Measurements from ENCODE around the gene CRY1.
"Not testable (repeated sequence)": the region's sequence is repeated elsewhere in the genome, so short reads cannot be mapped to it uniquely, and the experiment has no call there.

Gene CRY1

GRCh38 chr12:107108366-107108765 is 15.0 kb upstream of the CRY1 start:
- not testable (repeated sequence) for DNase-seq

- DNase-seq = no peak
These were observed 14.0 kb upstream of the CRY1 start for GRCh38 chr12:107107381-107107780.

DNA sequence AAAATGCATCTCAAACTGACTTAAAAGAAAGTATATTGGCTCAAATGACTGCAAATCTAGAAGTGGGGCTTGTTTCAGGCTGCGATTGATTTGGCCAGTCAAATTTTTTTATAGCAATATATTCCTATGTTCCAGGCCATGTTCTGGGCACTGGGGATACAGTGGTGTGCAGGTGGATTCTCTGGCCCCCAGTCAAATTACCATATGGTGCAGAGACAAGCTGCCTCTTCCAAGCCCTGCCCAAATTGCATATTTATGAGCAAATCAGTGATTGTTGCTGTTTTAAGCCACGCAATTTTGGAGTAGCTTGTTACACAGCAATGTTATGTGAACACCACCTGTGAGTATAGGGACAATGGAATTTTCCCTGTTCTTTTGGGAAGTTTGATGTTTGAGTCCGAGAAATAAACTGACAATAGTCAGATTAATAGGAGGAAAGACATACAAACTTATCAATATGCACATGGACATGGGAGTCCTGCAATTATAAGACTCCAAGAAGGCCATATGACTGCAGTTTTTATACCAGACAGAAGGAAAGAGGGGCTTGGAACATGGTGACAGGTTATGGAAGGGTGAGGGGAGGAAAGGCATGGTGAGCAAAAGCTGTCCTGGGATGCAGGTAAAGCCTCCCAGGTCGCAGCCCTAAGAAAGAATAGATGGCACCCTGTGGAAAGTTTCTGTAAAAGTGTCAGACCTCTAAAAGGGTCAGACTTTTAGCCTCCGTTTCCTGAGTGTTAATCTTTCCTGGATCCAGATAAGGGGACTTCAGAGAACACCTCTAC is 13.1 kb upstream of the CRY1 start:
- DNase-seq = no peak

DNA sequence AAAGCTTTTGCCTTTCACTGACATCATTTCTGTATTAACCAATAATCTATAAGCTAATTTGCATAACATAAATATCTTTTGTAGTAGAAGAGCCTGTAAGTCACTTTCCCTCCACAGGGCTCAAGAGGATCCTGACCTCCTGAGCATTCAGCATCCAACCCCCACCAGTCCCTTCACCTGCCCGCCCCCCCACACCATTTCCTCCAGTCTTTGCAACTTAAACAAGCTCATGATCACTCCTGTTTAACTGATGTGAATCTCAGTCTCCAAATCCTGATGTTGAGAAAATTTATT is 12.0 kb upstream of the CRY1 start:
- no peak for DNase-seq

DNA sequence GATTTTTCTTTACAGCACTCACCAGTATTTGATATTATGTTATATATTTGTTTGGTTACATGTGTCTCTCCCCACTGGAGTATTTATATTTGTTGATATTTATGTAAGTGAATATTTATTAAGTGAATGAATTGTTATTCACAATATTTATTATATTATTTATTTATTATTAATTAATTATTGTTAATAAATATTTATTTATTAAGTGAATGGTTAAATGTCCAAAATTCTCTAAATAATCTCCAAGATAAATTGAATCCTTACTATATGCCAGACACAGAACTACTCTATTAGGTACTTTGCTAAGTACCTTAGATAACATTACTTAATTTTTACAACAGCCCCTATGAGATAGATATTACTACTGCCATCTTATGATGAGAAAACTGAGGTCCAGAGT is 10.2 kb upstream of the CRY1 start:
- no peak for DNase-seq

DNA sequence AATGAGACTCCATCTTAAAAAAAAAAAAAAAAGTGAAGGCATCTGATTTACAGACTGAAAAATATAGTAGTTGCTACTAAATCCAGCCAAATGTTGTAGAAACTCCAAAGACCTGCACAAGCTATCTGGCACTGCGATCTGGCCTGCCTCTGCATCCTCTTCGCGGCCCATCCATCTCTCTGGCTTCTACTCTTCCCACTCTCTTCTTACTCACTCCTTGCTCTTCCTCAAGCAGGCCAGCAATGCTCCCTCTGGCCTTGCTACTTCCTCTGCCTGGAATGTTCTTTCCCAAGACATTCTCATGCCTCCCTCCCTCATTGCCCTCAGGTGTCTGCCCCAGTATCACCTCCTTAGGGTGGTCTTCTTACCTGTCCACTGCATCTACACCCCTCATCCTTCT is 9.7 kb upstream of the CRY1 start:
- no peak for DNase-seq

- no peak for DNase-seq
These were observed 8.9 kb upstream of the CRY1 start for GRCh38 chr12:107102294-107102693.

GRCh38 chr12:107101651-107102050 is 8.3 kb upstream of the CRY1 start:
- DNase-seq = no peak

- DNase-seq = no peak
These were observed 6.6 kb upstream of the CRY1 start for GRCh38 chr12:107099917-107100316.

DNA sequence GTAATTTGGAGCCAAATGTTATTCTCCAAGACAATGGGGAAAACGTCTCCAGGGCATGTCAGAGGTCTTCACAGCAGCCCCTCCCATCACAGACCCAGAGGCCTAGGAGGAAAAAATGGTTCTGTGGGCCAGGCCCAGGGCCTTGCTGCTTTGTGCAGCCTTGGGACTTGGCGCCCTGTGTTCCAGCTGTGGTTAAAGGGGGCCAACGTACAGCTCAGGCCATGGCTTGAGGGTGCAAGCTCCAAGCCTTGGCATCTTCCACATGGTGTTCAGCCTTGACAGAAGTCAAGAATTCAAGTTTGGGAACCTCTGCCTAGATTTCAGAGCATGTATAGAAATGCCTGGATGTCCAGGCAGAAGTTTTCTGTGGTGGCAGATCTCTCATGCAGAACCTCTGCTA is 3.2 kb upstream of the CRY1 start:
- no peak for DNase-seq

GRCh38 chr12:107094183-107094448 is 767 bp upstream of the CRY1 start:
- DNase-seq = no peak

- no peak for DNase-seq
These were observed 506 bp downstream of the CRY1 start for GRCh38 chr12:107092669-107093416.

- DNase-seq = peak; percentile 49
These were observed 1.2 kb downstream of the CRY1 start for GRCh38 chr12:107091989-107092641.

DNA sequence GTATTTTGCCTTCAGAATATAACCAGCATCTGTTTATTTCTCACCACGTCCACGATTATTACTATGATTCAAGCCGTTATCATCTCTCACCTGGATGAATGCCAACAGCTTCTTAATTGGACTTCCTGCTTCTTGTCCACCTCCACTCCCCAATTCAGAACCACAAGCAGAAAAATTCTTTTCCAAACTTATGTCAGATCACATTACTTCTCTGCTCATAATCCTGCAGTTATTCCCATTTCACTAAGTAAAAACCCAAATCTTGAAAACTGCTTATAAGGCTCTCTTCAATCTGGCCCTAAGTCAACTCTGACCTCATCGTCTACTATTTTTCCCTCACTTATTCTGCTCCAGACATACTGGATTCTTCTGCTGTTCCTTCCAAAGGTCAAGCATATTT is 2.0 kb downstream of the CRY1 start:
- DNase-seq = no peak

DNA sequence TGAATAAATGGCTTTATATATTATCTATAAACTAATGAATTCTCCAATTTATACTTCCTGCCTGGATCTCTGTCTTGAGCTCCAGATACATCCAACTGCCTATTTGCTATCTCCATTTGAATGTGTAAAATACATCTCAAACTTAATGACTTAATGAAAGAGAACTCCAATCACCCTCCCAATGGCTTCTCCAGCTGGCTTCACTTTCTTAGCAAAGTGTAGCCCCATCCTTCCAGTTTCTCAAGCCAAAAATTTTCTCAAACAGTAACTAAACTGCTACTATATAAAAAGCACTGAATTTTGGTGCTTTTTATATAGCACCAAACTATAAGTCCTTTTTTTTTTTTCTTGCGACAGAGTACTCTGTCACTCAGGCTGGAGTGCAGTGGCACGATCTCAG is 2.6 kb downstream of the CRY1 start:
- DNase-seq = no peak

DNA sequence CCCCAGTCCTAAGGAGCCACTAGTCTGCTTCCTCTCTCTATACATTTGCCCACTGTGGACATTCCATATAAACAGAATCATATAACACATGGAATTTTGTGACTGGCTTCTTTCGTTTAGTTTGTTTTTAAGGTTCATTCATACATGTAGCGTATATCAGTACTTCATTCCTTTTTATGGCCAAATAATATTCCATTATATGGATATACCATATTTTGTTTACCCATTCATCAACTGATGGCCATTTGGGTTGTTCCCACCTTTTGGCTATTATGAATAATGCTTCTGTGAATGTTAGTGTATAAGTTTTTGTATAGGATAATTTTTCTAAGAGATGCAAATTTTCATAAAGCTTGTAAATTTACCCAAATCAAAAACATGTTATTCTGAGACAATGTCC is 4.4 kb downstream of the CRY1 start:
- DNase-seq = no peak

- no peak for DNase-seq
These were observed 7.0 kb downstream of the CRY1 start for GRCh38 chr12:107086314-107086713.

DNA sequence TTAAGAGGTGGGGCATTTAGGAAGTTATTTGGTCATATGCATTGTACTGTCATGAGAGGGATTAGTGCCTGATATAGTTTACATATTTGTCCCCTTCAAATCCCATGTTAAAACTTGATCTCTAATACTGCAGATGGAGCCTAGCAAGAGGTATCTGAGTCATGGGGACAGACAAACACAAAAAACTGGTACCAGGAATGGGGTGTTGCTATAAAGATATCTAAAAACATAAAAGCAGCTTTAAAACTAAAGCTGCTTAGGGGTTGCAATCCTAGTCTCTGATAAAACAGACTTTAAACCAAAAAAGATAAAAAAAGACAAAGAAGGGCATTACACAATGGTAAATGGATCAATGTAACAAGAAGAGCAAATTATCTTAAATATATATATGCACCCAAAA is 11.6 kb downstream of the CRY1 start:
- no peak for DNase-seq

DNA sequence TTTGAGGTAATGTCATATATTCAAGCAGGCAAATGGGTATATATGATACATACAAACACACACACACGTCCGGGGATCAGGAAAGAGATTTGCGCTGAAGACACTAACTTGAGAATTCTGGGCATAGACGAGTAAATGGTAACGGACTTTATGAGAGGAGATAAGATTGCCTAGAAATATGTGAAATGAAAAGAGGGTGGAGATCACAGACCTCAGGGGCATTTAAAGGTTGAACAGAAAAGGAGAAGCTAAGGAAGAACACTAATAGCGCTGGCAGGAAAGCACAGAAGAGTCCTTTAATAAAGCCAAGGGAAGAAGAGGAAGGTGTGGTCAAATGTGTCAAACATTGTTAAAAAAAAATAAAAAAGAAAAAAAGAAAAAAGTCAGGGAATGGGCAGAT is 13.1 kb downstream of the CRY1 start:
- DNase-seq = no peak

DNA sequence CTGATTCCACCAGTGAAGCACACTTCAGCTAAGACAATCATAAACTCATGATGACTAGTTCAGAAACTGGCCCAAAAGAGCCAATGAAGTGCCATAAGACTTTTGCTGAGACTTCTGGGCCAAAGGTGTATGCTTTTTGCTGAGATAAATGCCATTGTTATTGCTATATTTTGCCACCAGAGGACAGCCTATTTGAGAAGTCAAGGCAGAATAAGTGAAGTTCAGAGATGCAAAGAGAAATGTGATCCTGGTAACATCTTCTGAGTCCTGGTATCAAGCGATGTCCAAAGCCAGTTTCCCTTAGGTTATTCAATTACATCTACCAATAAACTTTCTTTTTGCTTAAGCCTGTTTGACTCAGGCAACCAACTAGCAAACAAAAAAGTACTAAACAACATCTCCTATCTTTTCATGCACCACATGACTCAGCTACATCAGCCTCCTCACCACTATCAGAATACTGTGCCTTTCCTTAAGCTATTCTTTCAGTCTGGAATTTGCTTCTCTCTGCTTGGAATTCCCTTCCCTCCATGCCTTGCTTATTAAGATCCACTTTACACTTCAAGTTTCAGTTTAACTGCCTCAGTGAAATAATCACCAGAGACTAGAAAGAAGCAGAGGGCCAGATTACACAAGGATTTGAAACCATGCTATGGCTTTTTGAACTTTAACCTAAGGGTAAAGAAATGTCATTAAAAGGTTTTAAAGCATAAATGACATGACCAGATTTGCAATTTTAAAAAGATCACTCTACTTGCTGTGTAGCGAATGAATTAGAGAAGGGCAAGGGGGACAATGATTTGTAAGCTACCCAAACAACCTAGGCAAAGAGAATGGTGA is 14.0 kb downstream of the CRY1 start:
- no peak for DNase-seq

DNA sequence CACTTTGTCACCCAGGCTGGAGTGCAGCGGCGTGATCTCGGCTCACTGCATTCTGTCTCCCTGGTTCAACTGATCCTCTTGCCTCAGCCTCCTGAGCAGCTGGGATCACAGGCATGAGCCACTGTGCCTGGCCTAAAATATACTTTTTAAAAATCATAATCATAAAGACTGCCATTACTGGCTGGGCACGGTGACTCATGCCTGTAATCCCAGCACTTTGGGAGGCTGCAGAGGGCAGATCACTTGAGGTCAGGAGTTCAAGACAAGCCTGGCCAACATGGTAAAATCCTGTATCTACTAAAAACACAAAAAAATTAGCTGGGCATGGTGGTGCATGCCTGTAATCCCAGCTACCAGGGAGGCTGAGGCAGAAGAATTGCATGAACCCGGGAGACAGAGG is 20.1 kb downstream of the CRY1 start:
- DNase-seq = not testable (repeated sequence)

GRCh38 chr12:107066691-107067090 is 26.7 kb downstream of the CRY1 start:
- no peak for DNase-seq

GRCh38 chr12:107064687-107065086 is 28.7 kb downstream of the CRY1 start:
- DNase-seq = no peak

DNA sequence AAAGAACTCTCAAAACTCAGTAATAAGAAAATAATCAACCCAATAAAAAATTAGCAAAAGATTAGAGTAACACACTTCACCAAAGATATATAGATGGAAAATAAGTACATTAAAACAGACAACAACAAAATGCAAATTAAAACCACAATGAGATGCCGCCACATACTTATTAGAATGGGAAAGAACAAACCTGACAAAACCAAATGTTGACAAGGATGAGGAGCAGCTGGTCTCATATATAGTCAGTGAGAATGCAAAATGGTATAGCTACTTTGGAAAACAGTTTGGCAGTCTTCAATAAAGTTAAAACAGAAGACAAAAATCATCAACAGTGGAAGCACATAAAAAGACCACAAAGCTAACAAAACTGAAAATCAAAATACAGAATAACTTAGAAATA is 29.1 kb downstream of the CRY1 start:
- no peak for DNase-seq

All from right forelimb (tissue), 1 donor.